ENCODE measurements around the gene FIP1L1. TPM values are rescaled to one million over a fixed set of nuclear protein-coding genes. Genes with fewer than 3 reads are reported as not detected.

The FIP1L1 gene
- total and polyA plus RNA-seq, 2 donors (not counting 3 experiments of a cell fraction or from before 2014, with no cell fraction given) = 18.9 to 51.9 TPM

DNA sequence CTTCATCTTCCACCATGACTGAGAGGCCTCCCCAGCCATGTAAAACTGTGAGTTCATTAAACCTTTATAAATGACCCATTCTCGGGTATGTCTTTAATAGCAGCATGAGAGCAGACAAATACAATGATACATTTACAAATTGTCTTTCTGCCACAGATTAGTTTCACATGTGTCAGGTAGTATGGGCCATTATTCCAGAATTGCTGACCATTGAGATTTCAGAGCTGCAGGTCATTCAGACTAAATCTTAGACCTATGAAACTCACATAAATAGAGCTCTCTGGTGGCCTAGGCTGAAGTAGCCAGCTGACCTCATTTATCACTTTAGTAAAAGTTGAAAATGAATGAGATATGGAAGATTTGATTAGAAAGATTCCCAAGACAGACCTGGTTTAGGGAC lies 105.8 kb downstream of the FIP1L1 start:
- BruUV-seq (replicated peaks) = no TSS peak
- H3K36me3 ChIP-seq (ENCODE audit: control insufficient read depth in 2 of 2, extremely low read depth in 1 of 2, insufficient read depth in 2 of 2, low read length in 2 of 2) = no peaks in the 10 kb centered on the region
- no peaks in the 10 kb centered on the region for H3K9me3 ChIP-seq (replicated peaks; ENCODE audit: control insufficient read depth, insufficient read depth, low read length)
- intact Hi-C loops (cut with micrococcal nuclease) (no loop called here), dilution Hi-C loops (cut with MboI; ENCODE audit: extremely low pct_ligation_motif_present, low sequenced_read_pairs) (no loop called here)
- no peak overlapping the region for H3K9ac ChIP-seq (replicated peaks; ENCODE audit: extremely low read depth, insufficient read depth, low read length)
- H3K9me1 ChIP-seq (replicated peaks; ENCODE audit: control insufficient read depth, extremely low read depth, insufficient read depth, low read length) = no peaks in the 10 kb centered on the region
- no peak overlapping the region for H3K4me3 ChIP-seq (replicated peaks in 1 of 3; ENCODE audit: insufficient read depth in 1 of 3, low read depth in 1 of 3, low read length in 3 of 3)
- H3K4me1 ChIP-seq (ENCODE audit: control insufficient read depth, extremely low read depth, insufficient read depth, low read length) = no peaks in the 10 kb centered on the region
- no peak overlapping the region for H3K27ac ChIP-seq (ENCODE audit: insufficient read depth, low read depth, low read length)
- CTCF ChIA-PET = no interaction called here
- TF ChIP-seq MYC (IDR thresholded peaks at IDR 0.05; ENCODE audit: low read depth, low read length) (no peak), FOS (IDR thresholded peaks at IDR 0.05; ENCODE audit: borderline replicate concordance, insufficient read depth, low read length) (no peak), EZH2 (IDR thresholded peaks at IDR 0.05; ENCODE audit: borderline replicate concordance, low read depth, low read length, severe bottlenecking) (no peak), POLR2AphosphoS5 (IDR thresholded peaks at IDR 0.05; ENCODE audit: insufficient read depth, low read depth, low read length) (no peak), GATA2 (IDR thresholded peaks at IDR 0.05; ENCODE audit: insufficient read depth, insufficient read length, low read depth, low read length) (no peak), POLR2A (IDR thresholded peaks at IDR 0.05; ENCODE audit: low read depth, low read length) (no peak), JUN (IDR thresholded peaks at IDR 0.05; ENCODE audit: borderline replicate concordance, insufficient read depth, insufficient read length, low read depth) (no peak)
- TF ChIP-seq, protein P1, sequence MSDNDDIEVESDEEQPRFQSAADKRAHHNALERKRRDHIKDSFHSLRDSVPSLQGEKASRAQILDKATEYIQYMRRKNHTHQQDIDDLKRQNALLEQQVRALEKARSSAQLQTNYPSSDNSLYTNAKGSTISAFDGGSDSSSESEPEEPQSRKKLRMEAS (IDR thresholded peaks at IDR 0.05; ENCODE audit: insufficient read depth, insufficient read length) = no peak
- TF ChIP-seq, protein P2, sequence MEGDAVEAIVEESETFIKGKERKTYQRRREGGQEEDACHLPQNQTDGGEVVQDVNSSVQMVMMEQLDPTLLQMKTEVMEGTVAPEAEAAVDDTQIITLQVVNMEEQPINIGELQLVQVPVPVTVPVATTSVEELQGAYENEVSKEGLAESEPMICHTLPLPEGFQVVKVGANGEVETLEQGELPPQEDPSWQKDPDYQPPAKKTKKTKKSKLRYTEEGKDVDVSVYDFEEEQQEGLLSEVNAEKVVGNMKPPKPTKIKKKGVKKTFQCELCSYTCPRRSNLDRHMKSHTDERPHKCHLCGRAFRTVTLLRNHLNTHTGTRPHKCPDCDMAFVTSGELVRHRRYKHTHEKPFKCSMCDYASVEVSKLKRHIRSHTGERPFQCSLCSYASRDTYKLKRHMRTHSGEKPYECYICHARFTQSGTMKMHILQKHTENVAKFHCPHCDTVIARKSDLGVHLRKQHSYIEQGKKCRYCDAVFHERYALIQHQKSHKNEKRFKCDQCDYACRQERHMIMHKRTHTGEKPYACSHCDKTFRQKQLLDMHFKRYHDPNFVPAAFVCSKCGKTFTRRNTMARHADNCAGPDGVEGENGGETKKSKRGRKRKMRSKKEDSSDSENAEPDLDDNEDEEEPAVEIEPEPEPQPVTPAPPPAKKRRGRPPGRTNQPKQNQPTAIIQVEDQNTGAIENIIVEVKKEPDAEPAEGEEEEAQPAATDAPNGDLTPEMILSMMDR (IDR thresholded peaks at IDR 0.05; ENCODE audit: extremely low read depth in 1 of 2, insufficient read depth in 1 of 2, low read depth in 1 of 2, low read length in 2 of 2) = no peak
- no peak overlapping the region for H3K4me2 ChIP-seq (ENCODE audit: insufficient read depth, low read length)
- no peak overlapping the region for H2AFZ ChIP-seq (ENCODE audit: low read depth, low read length)
- peaks cover 0 to 2% of the 10 kb centered on the region in 2 experiments for H3K27me3 ChIP-seq (ENCODE audit: control insufficient read depth in 2 of 2, insufficient read depth in 2 of 2, low read length in 2 of 2)
- H3K79me2 ChIP-seq (ENCODE audit: control insufficient read depth, insufficient read depth, low read length) = no peaks in the 10 kb centered on the region
- FAIRE-seq = no peak
- POLR2A ChIA-PET = no interaction called here
- no peak for DNase-seq (ENCODE audit: low read depth, low spot score)
- H4K20me1 ChIP-seq (replicated peaks; ENCODE audit: control insufficient read depth, extremely low read depth, insufficient read depth, low read length) = no peaks in the 10 kb centered on the region

Data from endothelial cell of umbilical vein (primary cell).